Fibroblast of peridontal ligament (primary cell): ENCODE data around the gene PP2D1.
A peak's percentile ranks its signal among the peaks of the same experiment; 100 is the strongest.
"Not testable (repeated sequence)": the region's sequence is repeated elsewhere in the genome, so short reads cannot be mapped to it uniquely, and the experiment has no call there.

Experiments
- DNase-seq: peaks from one replicate; pipeline ENCODE4 v3.0.0-alpha.2; 2010; ENCODE audit errors: extremely low read depth

Gene PP2D1

GRCh38 chr3:20012164-20012563, at the start of gene PP2D1:
TSS of gene PP2D1 (minus strand) at chr3:20012264. CDS start at chr3:20012072, 192 bp downstream.
- no peak for DNase-seq

- DNase-seq: peak; percentile 72
Measured at GRCh38 chr3:20060974-20061685, 49.1 kb upstream of the PP2D1 start.

GRCh38 chr3:20059929-20060328, 47.9 kb upstream of the PP2D1 start:
- DNase-seq: no peak

GRCh38 chr3:20057612-20058180, 45.6 kb upstream of the PP2D1 start:
- no peak for DNase-seq

- DNase-seq: peak; percentile 28
Measured at GRCh38 chr3:20056725-20057611, 44.9 kb upstream of the PP2D1 start.

- DNase-seq: no peak
Measured at GRCh38 chr3:20055842-20056241, 43.8 kb upstream of the PP2D1 start.

GRCh38 chr3:20055020-20055775, 43.1 kb upstream of the PP2D1 start:
- DNase-seq: no peak

GRCh38 chr3:20054549-20054987, 42.5 kb upstream of the PP2D1 start:
- peak; percentile 74 for DNase-seq

- DNase-seq: no peak
Measured at GRCh38 chr3:20052851-20053250, 40.8 kb upstream of the PP2D1 start.

- no peak for DNase-seq
Measured at GRCh38 chr3:20051123-20051806, 39.2 kb upstream of the PP2D1 start.

- DNase-seq: peak; percentile 66
Measured at GRCh38 chr3:20047976-20048883, 36.2 kb upstream of the PP2D1 start.

GRCh38 chr3:20047341-20047779, 35.3 kb upstream of the PP2D1 start:
- DNase-seq: no peak

GRCh38 chr3:20046556-20046955, 34.5 kb upstream of the PP2D1 start:
- DNase-seq: no peak

GRCh38 chr3:20045141-20045540, 33.1 kb upstream of the PP2D1 start:
- DNase-seq: not testable (repeated sequence)

- no peak for DNase-seq
Measured at GRCh38 chr3:20043825-20044224, 31.8 kb upstream of the PP2D1 start.

GRCh38 chr3:20043396-20043795, 31.3 kb upstream of the PP2D1 start:
- DNase-seq: peak; percentile 51

GRCh38 chr3:20042331-20042730, 30.3 kb upstream of the PP2D1 start:
- DNase-seq: no peak

- peak; percentile 43 for DNase-seq
Measured at GRCh38 chr3:20041197-20041780, 29.2 kb upstream of the PP2D1 start.

- DNase-seq: peak; percentile 64
Measured at GRCh38 chr3:20040548-20041196, 28.6 kb upstream of the PP2D1 start.
